BLaER1 treated with 17β-estradiol and CSF1 and Interleukin-3, amounts not matched to agents 10 nM and 100 nM (cell line): ENCODE results near the gene KDM1A.
A peak's percentile ranks its signal among the peaks of the same experiment; 100 is the strongest.

Experiments used
- H3K27ac ChIP-seq, 11 experiments: shearing (Covaris generic); formaldehyde crosslinking; 2 replicates each; pipeline ENCODE4 v1.8.1; 2022
- H3K27me3 ChIP-seq, 11 experiments: shearing (Covaris generic); formaldehyde crosslinking; 2 replicates each; pipeline ENCODE4 v1.8.1; 2022
- H3K36me3 ChIP-seq, 11 experiments: shearing (Covaris generic); formaldehyde crosslinking; 2 replicates each; pipeline ENCODE4 v1.8.1; 2022
- H3K4me1 ChIP-seq, 10 experiments: shearing (Covaris generic); formaldehyde crosslinking; 2 replicates each; pipeline ENCODE4 v1.8.1; 2022
- H3K4me2 ChIP-seq, 11 experiments: shearing (Covaris generic); formaldehyde crosslinking; 2 replicates each; pipeline ENCODE4 v1.8.1; 2022
- H3K4me3 ChIP-seq, 10 experiments: shearing (Covaris generic); formaldehyde crosslinking; 2 replicates each; pipeline ENCODE4 v1.8.1; 2022
- H3K9ac ChIP-seq, 11 experiments: shearing (Covaris generic); formaldehyde crosslinking; 2 replicates each; pipeline ENCODE4 v1.8.1; 2022
- H3K9me3 ChIP-seq, 11 experiments: shearing (Covaris generic); formaldehyde crosslinking; replicated peaks in 1 of 11; 2 replicates each; pipeline ENCODE4 v1.8.1; 2022
- H4K20me1 ChIP-seq, 11 experiments: shearing (Covaris generic); formaldehyde crosslinking; 2 replicates each; pipeline ENCODE4 v1.8.1; 2022
- Cebpa-rat ChIP-seq, 11 experiments: shearing (Covaris generic); IDR thresholded peaks; 2 replicates each; pipeline ENCODE4 v1.8.1; 2022

The KDM1A gene

DNA sequence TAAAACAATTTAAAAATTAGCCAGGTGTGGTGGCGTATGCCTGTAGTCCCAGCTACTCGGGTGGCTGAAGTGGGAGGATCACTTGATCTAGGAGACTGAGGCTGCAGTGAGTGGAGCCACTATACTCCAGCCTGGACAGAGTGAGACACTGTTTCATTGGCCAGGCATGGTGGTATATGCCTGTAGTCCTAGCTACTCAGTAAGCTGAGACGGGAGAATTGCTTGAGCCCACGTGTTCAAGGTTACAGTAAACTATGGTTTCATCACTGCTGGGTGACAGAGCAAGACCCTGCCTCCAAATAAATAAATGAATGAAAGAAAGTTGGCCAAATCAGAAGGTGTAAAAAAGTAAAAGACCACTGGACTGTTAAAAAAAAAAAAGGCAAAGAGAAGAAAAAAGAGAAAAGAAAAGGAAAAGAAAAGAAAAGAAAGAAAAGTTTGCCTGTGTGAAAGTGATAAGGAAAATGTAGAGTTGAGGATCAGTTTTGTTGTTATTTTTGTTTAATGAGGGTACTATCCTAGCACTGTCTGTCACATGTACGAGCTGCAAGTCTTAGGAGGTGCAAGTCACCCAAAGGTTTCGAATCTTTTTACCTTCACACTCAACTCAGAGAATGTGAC, 97.1 kb downstream of the KDM1A start:
- peak overlapping the region in 10 of 11 experiments; percentile 18 to 88 (median 63); a peak in 19 of 22 replicates for H3K4me2 ChIP-seq
- TF ChIP-seq Cebpa-rat (IDR thresholded peaks at IDR 0.05): no peak
- H3K4me3 ChIP-seq: no peak overlapping the region
- H3K9ac ChIP-seq: no peak overlapping the region; a peak in 1 of 22 replicates
- H3K27me3 ChIP-seq: no peaks in the 10 kb centered on the region
- peaks cover 70 to 100% (median 96%) of the 10 kb centered on the region in 10 experiments for H3K4me1 ChIP-seq
- peaks cover 24 to 100% (median 96%) of the 10 kb centered on the region in 11 experiments; a peak in 21 of 22 replicates for H4K20me1 ChIP-seq
- H3K36me3 ChIP-seq: peaks cover 0 to 13% (median 5%) of the 10 kb centered on the region in 11 experiments; a peak in 7 of 22 replicates
- peaks cover 0 to 8% (median 0%) of the 10 kb centered on the region in 11 experiments; a peak in 2 of 22 replicates for H3K9me3 ChIP-seq
- H3K27ac ChIP-seq: peak overlapping the region in 10 of 11 experiments; percentile 13 to 80 (median 64); a peak in 16 of 22 replicates

DNA sequence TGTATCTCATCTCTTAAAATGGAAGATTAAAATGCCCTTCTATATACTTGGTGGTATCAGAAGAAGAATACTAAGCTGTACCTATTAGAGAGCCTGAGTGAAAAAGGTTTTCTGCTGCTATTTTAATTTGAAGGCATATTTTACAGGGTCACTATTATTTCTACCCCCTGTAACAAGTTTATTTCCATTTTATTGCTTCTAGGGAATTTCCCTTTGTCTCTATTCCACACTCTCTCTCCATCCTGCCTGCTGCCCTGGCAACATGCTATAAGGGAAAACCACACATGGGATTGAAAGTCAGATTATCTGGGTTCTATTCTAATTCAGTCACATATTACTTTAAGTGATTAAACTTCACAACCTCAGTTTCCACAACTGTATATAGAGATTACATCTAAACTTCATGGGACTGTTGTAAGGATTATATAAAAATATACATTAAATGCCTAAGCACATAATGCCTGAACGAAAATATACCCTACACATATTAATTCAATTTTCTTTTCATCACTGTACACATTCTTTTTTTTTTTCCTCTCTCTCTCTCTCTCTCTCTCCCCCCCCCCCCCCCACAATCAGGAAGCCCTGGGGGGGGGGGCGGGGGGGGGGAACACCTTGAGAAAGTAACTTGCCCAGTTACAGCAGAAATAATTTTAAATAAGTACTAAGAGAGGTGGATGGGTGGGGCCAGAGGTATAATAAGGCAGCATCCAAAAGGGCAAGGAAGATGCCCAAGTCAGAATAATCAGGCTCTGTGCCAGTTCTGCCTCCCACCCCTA, 97.8 kb downstream of the KDM1A start:
- H3K4me1 ChIP-seq: peaks cover 67 to 100% (median 96%) of the 10 kb centered on the region in 10 experiments
- no peaks in the 10 kb centered on the region for H3K27me3 ChIP-seq
- H3K9me3 ChIP-seq: peaks cover 0 to 8% (median 0%) of the 10 kb centered on the region in 11 experiments; a peak in 2 of 22 replicates
- TF ChIP-seq Cebpa-rat (IDR thresholded peaks at IDR 0.05): no peak
- peak overlapping the region in 7 of 11 experiments; percentile 4 to 80 (median 69); a peak in 10 of 22 replicates for H3K27ac ChIP-seq
- H3K36me3 ChIP-seq: peaks cover 0 to 13% (median 5%) of the 10 kb centered on the region in 11 experiments; a peak in 7 of 22 replicates
- peaks cover 16 to 100% (median 96%) of the 10 kb centered on the region in 11 experiments; a peak in 21 of 22 replicates for H4K20me1 ChIP-seq
- H3K4me2 ChIP-seq: peak overlapping the region in 7 of 11 experiments; percentile 5 to 95 (median 52); a peak in 11 of 22 replicates
- no peak overlapping the region for H3K9ac ChIP-seq
- H3K4me3 ChIP-seq: no peak overlapping the region

GRCh38 chr1:23118407-23118806, 99.1 kb downstream of the KDM1A start:
- Histone ChIP-seq H3K4me1 (peaks cover 66 to 100% (median 96%) of the 10 kb centered on the region in 10 experiments), H3K4me3 (no peak overlapping the region), H3K4me2 (peak overlapping the region in 6 of 11 experiments; percentile 76 to 95 (median 83); a peak in 11 of 22 replicates), H3K9ac (no peak overlapping the region), H3K27ac (peak overlapping the region in 6 of 11 experiments; percentile 68 to 76 (median 72); a peak in 8 of 22 replicates), H4K20me1 (peaks cover 27 to 100% (median 96%) of the 10 kb centered on the region in 11 experiments; a peak in 21 of 22 replicates), H3K36me3 (peaks cover 0 to 13% (median 3%) of the 10 kb centered on the region in 11 experiments; a peak in 7 of 22 replicates), H3K9me3 (peaks cover 0 to 8% (median 0%) of the 10 kb centered on the region in 11 experiments; a peak in 2 of 22 replicates), H3K27me3 (no peaks in the 10 kb centered on the region)
- no peak for TF ChIP-seq Cebpa-rat (IDR thresholded peaks at IDR 0.05)

DNA sequence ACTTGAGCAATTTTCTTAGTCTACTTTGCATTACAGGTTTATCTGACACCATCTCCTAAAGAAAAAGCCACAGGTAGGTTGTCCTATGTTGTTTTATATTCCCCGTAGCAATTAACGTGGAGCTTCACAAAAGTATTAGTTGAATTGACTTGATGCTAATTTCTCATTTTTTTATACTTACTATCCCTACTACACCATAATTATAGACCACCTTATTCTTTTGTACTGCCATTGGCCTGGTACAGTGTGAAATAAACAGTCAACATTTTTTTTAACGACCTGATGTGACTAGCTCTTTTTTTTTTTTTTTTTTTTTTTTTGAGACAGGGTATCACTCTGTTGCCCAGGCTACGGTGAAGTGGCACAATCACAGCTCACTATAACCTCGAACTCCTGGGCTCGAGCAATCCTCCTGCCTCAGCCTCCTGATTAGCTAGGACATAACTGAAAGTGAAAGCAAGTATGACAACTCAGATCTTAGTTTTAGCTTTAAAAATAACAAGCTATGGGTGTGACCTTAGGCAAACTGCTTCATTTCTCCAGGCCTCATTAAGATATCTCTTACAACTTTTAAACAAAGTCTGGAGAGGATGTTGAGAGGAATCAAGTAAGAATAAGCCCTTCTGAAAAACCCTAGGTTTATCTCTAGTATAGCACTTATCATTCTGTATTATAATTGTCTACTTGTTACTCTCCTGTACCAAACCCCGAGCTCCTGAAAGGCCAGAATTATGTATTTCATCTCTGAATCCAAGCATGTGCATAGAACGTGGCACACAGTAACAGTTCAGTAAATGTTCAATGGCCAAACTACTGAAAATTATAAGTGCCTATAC, 99.9 kb downstream of the KDM1A start:
- H3K9me3 ChIP-seq: peaks cover 0 to 8% (median 0%) of the 10 kb centered on the region in 11 experiments; a peak in 2 of 22 replicates
- H4K20me1 ChIP-seq: peaks cover 32 to 100% (median 98%) of the 10 kb centered on the region in 11 experiments; a peak in 21 of 22 replicates
- H3K36me3 ChIP-seq: peaks cover 0 to 13% (median 3%) of the 10 kb centered on the region in 11 experiments; a peak in 7 of 22 replicates
- peak overlapping the region in 3 of 10 experiments; percentile 12 to 28 (median 27); a peak in 2 of 20 replicates for H3K4me3 ChIP-seq
- H3K27ac ChIP-seq: peak overlapping the region; percentile 46 to 76 (median 70); a peak in 21 of 22 replicates
- H3K4me2 ChIP-seq: peak overlapping the region; percentile 64 to 95 (median 79)
- H3K4me1 ChIP-seq: peaks cover 66 to 100% (median 96%) of the 10 kb centered on the region in 10 experiments
- no peaks in the 10 kb centered on the region for H3K27me3 ChIP-seq
- no peak for TF ChIP-seq Cebpa-rat (IDR thresholded peaks at IDR 0.05)
- peak overlapping the region; percentile 34 to 63 (median 50); a peak in 17 of 22 replicates for H3K9ac ChIP-seq

DNA sequence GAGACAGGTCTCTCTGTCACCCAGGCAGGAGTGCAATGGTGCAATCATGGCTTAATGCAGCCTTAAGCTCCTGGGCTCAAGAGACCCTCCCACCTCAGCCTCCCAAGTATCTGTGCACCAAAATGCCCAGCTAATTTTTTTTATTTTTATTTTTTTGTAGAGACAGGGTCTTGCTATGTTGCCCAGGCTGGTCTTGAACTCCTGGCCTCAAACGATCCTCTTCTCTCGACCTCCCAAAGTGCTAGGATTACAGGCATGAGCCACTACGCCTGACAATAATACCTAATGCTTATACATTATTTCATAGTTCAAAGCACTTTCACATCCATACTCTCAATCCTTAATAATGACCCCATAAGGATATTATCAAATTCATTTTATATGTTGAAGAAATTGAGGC, 101.1 kb downstream of the KDM1A start:
- no peak for TF ChIP-seq Cebpa-rat (IDR thresholded peaks at IDR 0.05)
- Histone ChIP-seq H3K27me3 (no peaks in the 10 kb centered on the region), H3K36me3 (peaks cover 0 to 22% (median 4%) of the 10 kb centered on the region in 11 experiments; a peak in 8 of 22 replicates), H3K9me3 (peaks cover 0 to 8% (median 0%) of the 10 kb centered on the region in 11 experiments; a peak in 2 of 22 replicates), H3K4me3 (peak overlapping the region in 1 of 10 experiments; percentile 19; a peak in 1 of 20 replicates), H4K20me1 (peaks cover 31 to 100% (median 98%) of the 10 kb centered on the region in 11 experiments; a peak in 21 of 22 replicates), H3K9ac (peak overlapping the region in 10 of 11 experiments; percentile 34 to 57 (median 47); a peak in 15 of 22 replicates), H3K4me2 (peak overlapping the region; percentile 64 to 95 (median 79)), H3K4me1 (peaks cover 56 to 100% (median 94%) of the 10 kb centered on the region in 10 experiments), H3K27ac (peak overlapping the region in 10 of 11 experiments; percentile 46 to 76 (median 70); a peak in 19 of 22 replicates)

GRCh38 chr1:23122023-23122748, 102.9 kb downstream of the KDM1A start:
- H3K9ac ChIP-seq: peak overlapping the region in 3 of 11 experiments; percentile 17 to 54 (median 47); a peak in 3 of 22 replicates
- H4K20me1 ChIP-seq: peaks cover 46 to 100% (median 98%) of the 10 kb centered on the region in 11 experiments; a peak in 21 of 22 replicates
- no peaks in the 10 kb centered on the region for H3K9me3 ChIP-seq
- H3K4me1 ChIP-seq: peaks cover 48 to 100% (median 93%) of the 10 kb centered on the region in 10 experiments
- peak overlapping the region in 9 of 11 experiments; percentile 7 to 95 (median 76); a peak in 17 of 22 replicates for H3K4me2 ChIP-seq
- H3K27me3 ChIP-seq: no peaks in the 10 kb centered on the region
- peaks cover 0 to 40% (median 12%) of the 10 kb centered on the region in 11 experiments; a peak in 11 of 22 replicates for H3K36me3 ChIP-seq
- H3K27ac ChIP-seq: peak overlapping the region in 7 of 11 experiments; percentile 16 to 71 (median 34); a peak in 8 of 22 replicates
- no peak for TF ChIP-seq Cebpa-rat (IDR thresholded peaks at IDR 0.05)
- peak overlapping the region in 2 of 10 experiments; percentile 2 to 11; a peak in 2 of 20 replicates for H3K4me3 ChIP-seq

DNA sequence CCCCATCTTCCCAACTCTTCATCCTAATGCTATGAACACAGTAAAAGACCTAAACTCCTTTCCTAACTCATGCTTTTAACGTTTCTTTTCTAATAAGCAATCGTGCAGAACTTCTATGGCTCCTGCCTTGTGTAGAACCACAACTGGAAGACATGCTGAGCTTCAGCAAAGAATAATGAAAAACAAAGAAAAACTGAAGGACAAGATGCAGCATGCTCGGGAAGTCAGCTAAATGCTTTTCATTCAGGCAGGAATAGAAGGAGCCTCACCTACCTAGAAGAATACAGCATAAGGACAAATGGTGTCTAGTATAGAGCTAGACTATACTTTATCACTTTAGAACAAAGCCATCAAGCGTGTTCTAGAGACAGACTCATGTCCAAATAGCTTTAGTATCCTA, 103.5 kb downstream of the KDM1A start:
- H4K20me1 ChIP-seq: peaks cover 46 to 100% (median 100%) of the 10 kb centered on the region in 11 experiments; a peak in 21 of 22 replicates
- H3K27me3 ChIP-seq: no peaks in the 10 kb centered on the region
- H3K4me2 ChIP-seq: peak overlapping the region in 10 of 11 experiments; percentile 0 to 95 (median 52); a peak in 17 of 22 replicates
- peak overlapping the region in 1 of 10 experiments; percentile 2; a peak in 2 of 20 replicates for H3K4me3 ChIP-seq
- 0 out of 22 replicates have a peak overlapping the region, but pooled peaks of 1 of the 11 experiments have one; percentile 17 for H3K9ac ChIP-seq
- peaks cover 0 to 44% (median 14%) of the 10 kb centered on the region in 11 experiments; a peak in 11 of 22 replicates for H3K36me3 ChIP-seq
- no peaks in the 10 kb centered on the region for H3K9me3 ChIP-seq
- no peak for TF ChIP-seq Cebpa-rat (IDR thresholded peaks at IDR 0.05)
- H3K27ac ChIP-seq: peak overlapping the region in 4 of 11 experiments; percentile 33 to 71 (median 36); a peak in 5 of 22 replicates
- H3K4me1 ChIP-seq: peaks cover 48 to 100% (median 89%) of the 10 kb centered on the region in 10 experiments
